ENCODE data around the gene ADAMTSL4.
"Not testable (repeated sequence)": the region's sequence is repeated elsewhere in the genome, so short reads cannot be mapped to it uniquely, and the experiment has no call there.

The ADAMTSL4 gene

GRCh38 chr1:150582371-150582770 lies 33.2 kb downstream of the ADAMTSL4 start:
- Mint-ChIP-seq H3K4me1 (peaks cover 17% of the 10 kb centered on the region), H3K36me3 (ENCODE audit: low read depth) (peaks cover 25% of the 10 kb centered on the region), H3K4me3 (no peak overlapping the region), H3K27me3 (ENCODE audit: low read depth) (no peaks in the 10 kb centered on the region), H3K9me3 (no peaks in the 10 kb centered on the region), H3K27ac (peak overlapping the region in 1 of 3 experiments; percentile 24)
- no peak for TF ChIP-seq CTCF (IDR thresholded peaks at IDR 0.05; ENCODE audit: unreplicated experiment in 3 of 3)

GRCh38 chr1:150596095-150596892 lies 47.1 kb downstream of the ADAMTSL4 start:
- H3K9me3 Mint-ChIP-seq = peaks cover 3% of the 10 kb centered on the region
- no peak overlapping the region for H3K4me3 Mint-ChIP-seq
- peaks cover 43% of the 10 kb centered on the region for H3K36me3 Mint-ChIP-seq (ENCODE audit: low read depth)
- no peak overlapping the region for H3K27ac Mint-ChIP-seq
- H3K4me1 Mint-ChIP-seq = no peaks in the 10 kb centered on the region
- H3K27me3 Mint-ChIP-seq (ENCODE audit: low read depth) = no peaks in the 10 kb centered on the region
- no peak for TF ChIP-seq CTCF (IDR thresholded peaks at IDR 0.05; ENCODE audit: unreplicated experiment in 3 of 3)

GRCh38 chr1:150596976-150597375 lies 47.8 kb downstream of the ADAMTSL4 start:
- H3K36me3 Mint-ChIP-seq (ENCODE audit: low read depth) = peaks cover 43% of the 10 kb centered on the region
- H3K4me3 Mint-ChIP-seq = no peak overlapping the region

GRCh38 chr1:150598346-150598745 lies 49.1 kb downstream of the ADAMTSL4 start:
- H3K9me3 Mint-ChIP-seq; H3K4me1 Mint-ChIP-seq; H3K27ac Mint-ChIP-seq; H3K27me3 Mint-ChIP-seq (ENCODE audit: low read depth); H3K4me3 Mint-ChIP-seq: not testable (repeated sequence)
- H3K36me3 Mint-ChIP-seq (ENCODE audit: low read depth) = peaks cover 42% of the 10 kb centered on the region

More at GRCh38 chr1:150596976-150597375, 47.8 kb downstream of the ADAMTSL4 start:
- H3K4me1 Mint-ChIP-seq = no peaks in the 10 kb centered on the region
- H3K27ac Mint-ChIP-seq = no peak overlapping the region
- TF ChIP-seq CTCF (IDR thresholded peaks at IDR 0.05; ENCODE audit: unreplicated experiment in 3 of 3) = no peak
- peaks cover 3% of the 10 kb centered on the region for H3K9me3 Mint-ChIP-seq
- no peaks in the 10 kb centered on the region for H3K27me3 Mint-ChIP-seq (ENCODE audit: low read depth)

- no peak for TF ChIP-seq CTCF (IDR thresholded peaks at IDR 0.05; ENCODE audit: unreplicated experiment in 3 of 3)
- H3K36me3 Mint-ChIP-seq (ENCODE audit: low read depth) = peaks cover 32% of the 10 kb centered on the region
- H3K27ac Mint-ChIP-seq = no peak overlapping the region
- H3K4me1 Mint-ChIP-seq = peaks cover 7% of the 10 kb centered on the region
- H3K9me3 Mint-ChIP-seq = no peaks in the 10 kb centered on the region
- no peaks in the 10 kb centered on the region for H3K27me3 Mint-ChIP-seq (ENCODE audit: low read depth)
- H3K4me3 Mint-ChIP-seq = no peak overlapping the region
Measured at GRCh38 chr1:150601540-150601939, 52.3 kb downstream of the ADAMTSL4 start.

GRCh38 chr1:150602372-150602771 lies 53.2 kb downstream of the ADAMTSL4 start:
- not testable (repeated sequence) for H3K27me3 Mint-ChIP-seq (ENCODE audit: low read depth); H3K9me3 Mint-ChIP-seq; H3K4me3 Mint-ChIP-seq; H3K27ac Mint-ChIP-seq; H3K4me1 Mint-ChIP-seq
- H3K36me3 Mint-ChIP-seq (ENCODE audit: low read depth) = peaks cover 28% of the 10 kb centered on the region

- no peak for TF ChIP-seq CTCF (IDR thresholded peaks at IDR 0.05; ENCODE audit: unreplicated experiment in 3 of 3)
- Mint-ChIP-seq H3K4me1 (peaks cover 7% of the 10 kb centered on the region), H3K27ac (no peak overlapping the region), H3K4me3 (no peak overlapping the region), H3K36me3 (ENCODE audit: low read depth) (peaks cover 23% of the 10 kb centered on the region), H3K9me3 (no peaks in the 10 kb centered on the region), H3K27me3 (ENCODE audit: low read depth) (no peaks in the 10 kb centered on the region)
Measured at GRCh38 chr1:150603711-150604110, 54.5 kb downstream of the ADAMTSL4 start.
